Endothelial cell of umbilical vein (primary cell): ENCODE results near the gene LYVE1. TPM values are rescaled to one million over a fixed set of nuclear protein-coding genes. Genes with fewer than 3 reads are reported as not detected.

Experiments
- BruUV-seq: library from RNA; stranded (reverse); fragments of 400-500 nt; replicated peaks from 2 replicates; lab custom pipeline; 2021; lab: Mats Ljungman, UMichigan
- CTCF ChIA-PET: fragments of 300-600, 350-600 bp; sonication (Branson Sonifier 250); formaldehyde crosslinking; loops from one replicate; lab custom pipeline; 2021; ENCODE audit warnings: antibody characterized with exemption, inconsistent platforms; lab: Charles Lee
- POLR2A ChIA-PET: fragments of 300-600, 350-600 bp; sonication (Branson Sonifier 250); formaldehyde crosslinking; loops from one replicate; lab custom pipeline; 2021; ENCODE audit warnings: antibody characterized with exemption, inconsistent platforms; lab: Charles Lee
- DNase-seq: peaks from one replicate; pipeline ENCODE4 v3.0.0-alpha.2; 2011; ENCODE audit warnings: low read depth, low spot score
- FAIRE-seq: peaks from 2 replicates; lab custom pipeline; 2011; peaks lifted over from hg19 to GRCh38; lab: Jason Lieb, UNC
- H2AFZ ChIP-seq: 2 replicates; pipeline ENCODE4 v1.6.0; 2012; ENCODE audit warnings: low read depth, low read length, control low read depth, inconsistent platforms
- H3K27ac ChIP-seq: 2 replicates; pipeline ENCODE4 v1.5.1; 2011; ENCODE audit warnings: low read depth, mild to moderate bottlenecking, control low read depth, low read length, moderate library complexity; ENCODE audit not compliant: insufficient read depth
- H3K27me3 ChIP-seq, 2 experiments: 2 replicates each; pipeline versions ENCODE4 v1.6.0 to v1.6.1; 2011; ENCODE audit warnings: low read length in 2 of 2, mixed read lengths in 1 of 2; ENCODE audit not compliant: control insufficient read depth in 2 of 2, insufficient read depth in 2 of 2
- H3K36me3 ChIP-seq, 2 experiments: 2 replicates in 1 of 2; 3 replicates in 1 of 2; pipeline ENCODE4 v1.5.1; 2011; ENCODE audit warnings: low read length in 2 of 2, mild to moderate bottlenecking in 1 of 2, moderate library complexity in 1 of 2; ENCODE audit not compliant: control insufficient read depth in 2 of 2, insufficient read depth in 2 of 2; ENCODE audit errors: extremely low read depth in 1 of 2
- H3K4me1 ChIP-seq: 3 replicates; pipeline ENCODE4 v1.5.1; 2011; ENCODE audit warnings: mild to moderate bottlenecking, low read length; ENCODE audit not compliant: control insufficient read depth, insufficient read depth; ENCODE audit errors: extremely low read depth
- H3K4me2 ChIP-seq: 2 replicates; pipeline ENCODE4 v1.6.1; 2011; ENCODE audit warnings: low read length, control low read depth, mixed read lengths; ENCODE audit not compliant: insufficient read depth
- H3K4me3 ChIP-seq, 3 experiments: fragments of 200-600 bp in 1 of 3; sonication (generic), shearing (Covaris generic) in 1 of 3; replicated peaks in 1 of 3; 2 replicates each; pipeline ENCODE4 v1.5.1; 2011 to 2016; ENCODE audit warnings: control low read depth in 3 of 3, low read length in 3 of 3, mild to moderate bottlenecking in 2 of 3, inconsistent platforms in 1 of 3, low read depth in 1 of 3, moderate library complexity in 1 of 3; ENCODE audit not compliant: insufficient read depth in 1 of 3
- H3K79me2 ChIP-seq: 2 replicates; pipeline ENCODE4 v1.6.0; 2012; ENCODE audit warnings: low read length, inconsistent platforms; ENCODE audit not compliant: control insufficient read depth, insufficient read depth
- H3K9ac ChIP-seq: replicated peaks from 2 replicates; pipeline ENCODE3; 2011; ENCODE audit warnings: low read length, control low read depth; ENCODE audit not compliant: insufficient read depth; ENCODE audit errors: extremely low read depth
- H3K9me1 ChIP-seq: replicated peaks from 3 replicates; pipeline ENCODE4 v1.6.0; 2011; ENCODE audit warnings: mild to moderate bottlenecking, low read length; ENCODE audit not compliant: control insufficient read depth, insufficient read depth; ENCODE audit errors: extremely low read depth
- H3K9me3 ChIP-seq: replicated peaks from 2 replicates; pipeline ENCODE4 v1.5.1; 2012; ENCODE audit warnings: low read length, inconsistent platforms; ENCODE audit not compliant: control insufficient read depth, insufficient read depth
- H4K20me1 ChIP-seq: replicated peaks from 2 replicates; pipeline ENCODE3; 2011; ENCODE audit warnings: mild to moderate bottlenecking, low read length; ENCODE audit not compliant: control insufficient read depth, insufficient read depth; ENCODE audit errors: extremely low read depth
- EZH2 ChIP-seq: IDR thresholded peaks from 2 replicates; pipeline ENCODE4 v1.6.1; 2012; ENCODE audit warnings: borderline replicate concordance, low read depth, mild to moderate bottlenecking, moderate library complexity, low read length, inconsistent platforms; ENCODE audit not compliant: severe bottlenecking
- FOS ChIP-seq: IDR thresholded peaks from 2 replicates; pipeline ENCODE4 v1.6.1; 2011; ENCODE audit warnings: mild to moderate bottlenecking, low read length, moderate library complexity, borderline replicate concordance; ENCODE audit not compliant: insufficient read depth
- GATA2 ChIP-seq: IDR thresholded peaks from 2 replicates; pipeline ENCODE4 v1.7.0; 2011; ENCODE audit warnings: low read depth, mild to moderate bottlenecking, moderate library complexity, mixed read lengths, low read length; ENCODE audit not compliant: insufficient read length, insufficient read depth
- JUN ChIP-seq: IDR thresholded peaks from 2 replicates; pipeline ENCODE4 v1.6.1; 2011; ENCODE audit warnings: borderline replicate concordance, low read depth; ENCODE audit not compliant: insufficient read length, insufficient read depth
- MYC ChIP-seq: IDR thresholded peaks from one replicate; pipeline ENCODE4 v1.6.1; 2011; ENCODE audit warnings: mild to moderate bottlenecking, low read depth, low read length
- POLR2A ChIP-seq: IDR thresholded peaks from 2 replicates; pipeline ENCODE4 v1.6.1; 2012; ENCODE audit warnings: low read depth, mild to moderate bottlenecking, control low read depth, low read length
- POLR2AphosphoS5 ChIP-seq: IDR thresholded peaks from 2 replicates; pipeline ENCODE4 v1.6.1; 2012; ENCODE audit warnings: low read depth, mild to moderate bottlenecking, control low read depth, low read length, moderate library complexity; ENCODE audit not compliant: insufficient read depth
- dilution Hi-C: fragments of 300-500 bp; cut with MboI; formaldehyde crosslinking; loops from one replicate; pipeline ENCODE4 v1.15.0; 2019; ENCODE audit warnings: low sequenced_read_pairs; ENCODE audit not compliant: extremely low pct_ligation_motif_present
- intact Hi-C: fragments of 100-400 bp; cut with micrococcal nuclease; formaldehyde crosslinking; loops from one replicate; pipeline ENCODE4 v1.10.0; 2022
- polyA plus RNA-seq, 4 experiments: library from polyadenylated mRNA; depleted of rRNA in 3 of 4; stranded (reverse) in 3 of 4; unstranded in 1 of 4; fragments of >200 nt; gene quantifications; 2 replicates each; pipeline versions ENCODE4 v1.2.1 to v1.2.3, GENCODE V29; 2011 to 2012; ENCODE audit warnings: missing spikeins in 1 of 4
- total RNA-seq: library from RNA; stranded (reverse); gene quantifications from 2 replicates; pipeline ENCODE4 v1.2.3, GENCODE V29; 2021
- TF ChIP-seq, protein P1 (sequence below), 2 donors: IDR thresholded peaks; 1 replicate in 1 of 2; 2 replicates in 1 of 2; pipeline ENCODE4 v1.5.1; 2011; ENCODE audit warnings: low read length in 2 of 2, mild to moderate bottlenecking in 2 of 2, moderate library complexity in 2 of 2, control low read depth in 1 of 2, inconsistent platforms in 1 of 2, low read depth in 1 of 2; ENCODE audit not compliant: insufficient read depth in 1 of 2; ENCODE audit errors: extremely low read depth in 1 of 2
- TF ChIP-seq, protein P2 (sequence below): IDR thresholded peaks from 2 replicates; pipeline ENCODE4 v1.6.1; 2011; ENCODE audit not compliant: insufficient read depth, insufficient read length

LYVE1 gene
- total and polyA plus RNA-seq, 2 donors (not counting 3 experiments of a cell fraction or from before 2014, with no cell fraction given), result 4.6 to 7.6 TPM

DNA sequence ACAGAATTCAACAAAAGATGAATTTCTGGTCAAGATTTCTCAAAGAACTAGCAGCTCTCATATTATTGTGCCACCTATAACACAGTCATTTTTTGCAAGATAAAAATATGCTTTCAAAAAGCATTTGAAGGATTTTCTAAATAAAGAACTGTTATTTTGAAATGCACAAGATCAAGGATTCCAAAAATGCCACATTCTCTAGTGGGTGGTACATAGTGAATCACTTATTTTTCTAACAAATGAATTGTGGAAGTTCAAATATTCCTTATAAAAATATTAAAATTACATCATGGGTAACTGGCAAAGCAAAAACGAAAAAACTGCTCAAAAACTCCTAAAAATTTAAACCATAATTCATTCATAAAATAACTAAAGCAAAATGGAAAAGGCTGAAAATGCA, 29.5 kb downstream of the LYVE1 start:
- no peak for DNase-seq
- H3K36me3 ChIP-seq, result no peaks in the 10 kb centered on the region
- peaks cover 10% of the 10 kb centered on the region for H3K4me1 ChIP-seq
- no peaks in the 10 kb centered on the region for H3K27me3 ChIP-seq
- H3K27ac ChIP-seq, result no peak overlapping the region
- H3K9me1 ChIP-seq, result no peaks in the 10 kb centered on the region
- TF ChIP-seq POLR2A, result no peak
- TF ChIP-seq FOS, result no peak
- no peak for TF ChIP-seq EZH2
- TF ChIP-seq POLR2AphosphoS5, result no peak
- TF ChIP-seq, protein P1, sequence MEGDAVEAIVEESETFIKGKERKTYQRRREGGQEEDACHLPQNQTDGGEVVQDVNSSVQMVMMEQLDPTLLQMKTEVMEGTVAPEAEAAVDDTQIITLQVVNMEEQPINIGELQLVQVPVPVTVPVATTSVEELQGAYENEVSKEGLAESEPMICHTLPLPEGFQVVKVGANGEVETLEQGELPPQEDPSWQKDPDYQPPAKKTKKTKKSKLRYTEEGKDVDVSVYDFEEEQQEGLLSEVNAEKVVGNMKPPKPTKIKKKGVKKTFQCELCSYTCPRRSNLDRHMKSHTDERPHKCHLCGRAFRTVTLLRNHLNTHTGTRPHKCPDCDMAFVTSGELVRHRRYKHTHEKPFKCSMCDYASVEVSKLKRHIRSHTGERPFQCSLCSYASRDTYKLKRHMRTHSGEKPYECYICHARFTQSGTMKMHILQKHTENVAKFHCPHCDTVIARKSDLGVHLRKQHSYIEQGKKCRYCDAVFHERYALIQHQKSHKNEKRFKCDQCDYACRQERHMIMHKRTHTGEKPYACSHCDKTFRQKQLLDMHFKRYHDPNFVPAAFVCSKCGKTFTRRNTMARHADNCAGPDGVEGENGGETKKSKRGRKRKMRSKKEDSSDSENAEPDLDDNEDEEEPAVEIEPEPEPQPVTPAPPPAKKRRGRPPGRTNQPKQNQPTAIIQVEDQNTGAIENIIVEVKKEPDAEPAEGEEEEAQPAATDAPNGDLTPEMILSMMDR (IDR thresholded peaks at IDR 0.05; ENCODE audit: extremely low read depth in 1 of 2, insufficient read depth in 1 of 2, low read depth in 1 of 2, low read length in 2 of 2), result no peak
- no peak for TF ChIP-seq GATA2
- no peak for TF ChIP-seq MYC
- TF ChIP-seq JUN, result no peak
- TF ChIP-seq, protein P2, sequence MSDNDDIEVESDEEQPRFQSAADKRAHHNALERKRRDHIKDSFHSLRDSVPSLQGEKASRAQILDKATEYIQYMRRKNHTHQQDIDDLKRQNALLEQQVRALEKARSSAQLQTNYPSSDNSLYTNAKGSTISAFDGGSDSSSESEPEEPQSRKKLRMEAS, result no peak
- dilution Hi-C loops, result no loop called here
- no peak for FAIRE-seq
- H3K9ac ChIP-seq, result no peak overlapping the region
- peaks cover 16% of the 10 kb centered on the region for H3K79me2 ChIP-seq
- no peak overlapping the region for H3K4me3 ChIP-seq
- no peaks in the 10 kb centered on the region for H3K9me3 ChIP-seq
- no peak overlapping the region for H3K4me2 ChIP-seq
- H2AFZ ChIP-seq, result no peak overlapping the region
- CTCF ChIA-PET, result interaction anchor here (1.4 kb wide), 1 partner anchor 133 kb away, joined by 3 read pairs; no protein-coding TSS in a partner anchor
- no peaks in the 10 kb centered on the region for H4K20me1 ChIP-seq
- no TSS peak for BruUV-seq
- POLR2A ChIA-PET, result no interaction called here
- intact Hi-C loops, result no loop called here
